GM12891 (cell line): ENCODE measurements around the gene FN3K.

Source experiments
- PAX5 ChIP-seq: IDR thresholded peaks from 2 replicates; pipeline ENCODE4 v1.6.1; 2011; ENCODE audit warnings: low read length, moderate library complexity, mild to moderate bottlenecking; ENCODE audit not compliant: insufficient read depth, severe bottlenecking
- POLR2A ChIP-seq: IDR thresholded peaks from 2 replicates; pipeline ENCODE4 v1.6.1; 2011; ENCODE audit warnings: low read depth, low read length, control low read depth
- POLR2AphosphoS5 ChIP-seq: IDR thresholded peaks from 2 replicates; pipeline ENCODE4 v1.6.1; 2011; ENCODE audit warnings: low read depth, low read length, control low read depth
- TAF1 ChIP-seq: IDR thresholded peaks from 2 replicates; pipeline ENCODE4 v1.6.1; 2011; ENCODE audit warnings: low read depth, low read length, control low read depth

GRCh38 chr17:82696916-82697807 lies 38.3 kb upstream of the FN3K start:
- TF ChIP-seq POLR2AphosphoS5 (no peak), PAX5 (no peak), POLR2A (no peak), TAF1 (no peak)
